ENCODE measurements around the gene NKX6-2. TPM values are rescaled to one million over a fixed set of nuclear protein-coding genes. Genes with fewer than 3 reads are reported as not detected.

The NKX6-2 gene
- total and polyA plus RNA-seq, 4 donors: 0.07 to 7.1 TPM; not detected in 2

DNA sequence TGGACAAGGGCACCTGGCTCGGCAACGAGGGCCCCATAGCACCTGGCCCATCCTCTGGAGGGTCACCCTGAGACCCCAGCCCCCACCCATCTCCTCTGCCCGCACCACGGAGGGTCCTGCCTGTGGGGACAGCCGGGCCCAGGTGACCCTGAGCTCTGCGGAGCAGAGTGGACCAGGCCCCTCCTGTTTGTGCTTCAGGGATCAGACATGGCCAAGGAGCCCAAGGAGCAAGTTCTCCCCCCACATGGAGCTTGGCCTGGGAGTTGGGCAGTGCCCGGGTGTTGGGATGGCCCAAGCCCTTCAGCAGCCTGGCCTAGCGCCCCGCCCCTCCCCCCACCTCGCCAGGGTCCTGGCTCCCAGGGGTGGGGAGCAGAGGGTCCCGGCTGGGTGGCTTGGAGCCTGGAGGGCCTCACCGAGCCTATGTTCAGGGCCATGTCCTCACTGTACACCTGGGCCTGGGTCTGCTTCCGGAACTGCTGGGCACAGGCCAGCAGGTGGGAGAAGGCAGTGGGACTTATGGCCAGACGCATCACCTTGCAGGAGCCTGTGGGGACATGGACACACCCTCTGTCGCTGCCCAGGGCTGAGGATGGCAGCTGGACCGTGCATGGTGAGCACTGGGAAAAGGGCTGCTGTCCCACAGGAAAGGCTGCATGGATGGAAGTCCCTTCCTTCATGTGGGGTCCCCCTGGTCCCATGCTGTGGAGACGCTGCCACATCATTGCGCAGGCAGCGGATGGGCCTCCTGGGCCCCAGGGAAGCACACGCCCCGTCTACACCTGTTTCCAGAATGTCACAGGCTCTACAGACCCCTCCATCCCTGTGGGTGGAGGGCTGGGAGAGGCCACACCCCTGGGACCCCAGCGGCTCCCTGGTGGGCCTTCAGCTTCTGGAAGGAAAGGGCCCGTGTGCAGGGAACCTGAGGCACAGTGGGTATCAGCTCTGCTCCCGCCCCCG is 49.2 kb upstream of the NKX6-2 start:
- peak; percentile 28 for DNase-seq (ENCODE audit: low spot score)
- no peak overlapping the region for H3K27ac ChIP-seq (ENCODE audit: low read depth in 1 of 2, low read length in 2 of 2)
- peaks cover 0 to 4% (median 2%) of the 10 kb centered on the region in 4 donors for H3K4me1 ChIP-seq (ENCODE audit: control insufficient read depth in 4 of 4, insufficient read depth in 4 of 4, low read length in 3 of 4)
- H3K9ac ChIP-seq (ENCODE audit: low read depth in 1 of 2, low read length in 2 of 2): no peak overlapping the region
- no peak overlapping the region for H3K4me3 ChIP-seq (ENCODE audit: low read depth in 1 of 3, low read length in 3 of 3)
- WGBS: 83% methylated on average over 25 of the region's 25 CpGs
- H3K36me3 ChIP-seq (ENCODE audit: control insufficient read depth in 4 of 4, insufficient read depth in 3 of 4, low read depth in 1 of 4, low read length in 3 of 4): no peaks in the 10 kb centered on the region
- TF ChIP-seq, protein P1, sequence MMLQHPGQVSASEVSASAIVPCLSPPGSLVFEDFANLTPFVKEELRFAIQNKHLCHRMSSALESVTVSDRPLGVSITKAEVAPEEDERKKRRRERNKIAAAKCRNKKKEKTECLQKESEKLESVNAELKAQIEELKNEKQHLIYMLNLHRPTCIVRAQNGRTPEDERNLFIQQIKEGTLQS (IDR thresholded peaks at IDR 0.05): no peak
- TF ChIP-seq, protein P2, sequence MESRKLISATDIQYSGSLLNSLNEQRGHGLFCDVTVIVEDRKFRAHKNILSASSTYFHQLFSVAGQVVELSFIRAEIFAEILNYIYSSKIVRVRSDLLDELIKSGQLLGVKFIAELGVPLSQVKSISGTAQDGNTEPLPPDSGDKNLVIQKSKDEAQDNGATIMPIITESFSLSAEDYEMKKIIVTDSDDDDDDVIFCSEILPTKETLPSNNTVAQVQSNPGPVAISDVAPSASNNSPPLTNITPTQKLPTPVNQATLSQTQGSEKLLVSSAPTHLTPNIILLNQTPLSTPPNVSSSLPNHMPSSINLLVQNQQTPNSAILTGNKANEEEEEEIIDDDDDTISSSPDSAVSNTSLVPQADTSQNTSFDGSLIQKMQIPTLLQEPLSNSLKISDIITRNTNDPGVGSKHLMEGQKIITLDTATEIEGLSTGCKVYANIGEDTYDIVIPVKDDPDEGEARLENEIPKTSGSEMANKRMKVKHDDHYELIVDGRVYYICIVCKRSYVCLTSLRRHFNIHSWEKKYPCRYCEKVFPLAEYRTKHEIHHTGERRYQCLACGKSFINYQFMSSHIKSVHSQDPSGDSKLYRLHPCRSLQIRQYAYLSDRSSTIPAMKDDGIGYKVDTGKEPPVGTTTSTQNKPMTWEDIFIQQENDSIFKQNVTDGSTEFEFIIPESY (IDR thresholded peaks at IDR 0.05): no peak
- no peak for TF ChIP-seq HNF4G (IDR thresholded peaks at IDR 0.05)
- no peak for TF ChIP-seq HNF4A (conservative IDR thresholded peaks at IDR 0.05)
- TF ChIP-seq YY1 (IDR thresholded peaks at IDR 0.05): no peak
- no peak for TF ChIP-seq EGR1 (IDR thresholded peaks at IDR 0.05; ENCODE audit: low read depth in 2 of 2)
- TF ChIP-seq, protein P3, sequence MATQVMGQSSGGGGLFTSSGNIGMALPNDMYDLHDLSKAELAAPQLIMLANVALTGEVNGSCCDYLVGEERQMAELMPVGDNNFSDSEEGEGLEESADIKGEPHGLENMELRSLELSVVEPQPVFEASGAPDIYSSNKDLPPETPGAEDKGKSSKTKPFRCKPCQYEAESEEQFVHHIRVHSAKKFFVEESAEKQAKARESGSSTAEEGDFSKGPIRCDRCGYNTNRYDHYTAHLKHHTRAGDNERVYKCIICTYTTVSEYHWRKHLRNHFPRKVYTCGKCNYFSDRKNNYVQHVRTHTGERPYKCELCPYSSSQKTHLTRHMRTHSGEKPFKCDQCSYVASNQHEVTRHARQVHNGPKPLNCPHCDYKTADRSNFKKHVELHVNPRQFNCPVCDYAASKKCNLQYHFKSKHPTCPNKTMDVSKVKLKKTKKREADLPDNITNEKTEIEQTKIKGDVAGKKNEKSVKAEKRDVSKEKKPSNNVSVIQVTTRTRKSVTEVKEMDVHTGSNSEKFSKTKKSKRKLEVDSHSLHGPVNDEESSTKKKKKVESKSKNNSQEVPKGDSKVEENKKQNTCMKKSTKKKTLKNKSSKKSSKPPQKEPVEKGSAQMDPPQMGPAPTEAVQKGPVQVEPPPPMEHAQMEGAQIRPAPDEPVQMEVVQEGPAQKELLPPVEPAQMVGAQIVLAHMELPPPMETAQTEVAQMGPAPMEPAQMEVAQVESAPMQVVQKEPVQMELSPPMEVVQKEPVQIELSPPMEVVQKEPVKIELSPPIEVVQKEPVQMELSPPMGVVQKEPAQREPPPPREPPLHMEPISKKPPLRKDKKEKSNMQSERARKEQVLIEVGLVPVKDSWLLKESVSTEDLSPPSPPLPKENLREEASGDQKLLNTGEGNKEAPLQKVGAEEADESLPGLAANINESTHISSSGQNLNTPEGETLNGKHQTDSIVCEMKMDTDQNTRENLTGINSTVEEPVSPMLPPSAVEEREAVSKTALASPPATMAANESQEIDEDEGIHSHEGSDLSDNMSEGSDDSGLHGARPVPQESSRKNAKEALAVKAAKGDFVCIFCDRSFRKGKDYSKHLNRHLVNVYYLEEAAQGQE (IDR thresholded peaks at IDR 0.05): no peak
- TF ChIP-seq NR2F2 (IDR thresholded peaks at IDR 0.05): no peak
- TF ChIP-seq GABPA (IDR thresholded peaks at IDR 0.05 in 1 of 2, conservative IDR thresholded peaks at IDR 0.05 in 1 of 2): no peak
- TF ChIP-seq FOXA2 (IDR thresholded peaks at IDR 0.05): no peak
- TF ChIP-seq, protein P4, sequence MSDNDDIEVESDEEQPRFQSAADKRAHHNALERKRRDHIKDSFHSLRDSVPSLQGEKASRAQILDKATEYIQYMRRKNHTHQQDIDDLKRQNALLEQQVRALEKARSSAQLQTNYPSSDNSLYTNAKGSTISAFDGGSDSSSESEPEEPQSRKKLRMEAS (IDR thresholded peaks at IDR 0.05): no peak
- no peak for TF ChIP-seq TAF1 (conservative IDR thresholded peaks at IDR 0.05)
- TF ChIP-seq, protein P5, sequence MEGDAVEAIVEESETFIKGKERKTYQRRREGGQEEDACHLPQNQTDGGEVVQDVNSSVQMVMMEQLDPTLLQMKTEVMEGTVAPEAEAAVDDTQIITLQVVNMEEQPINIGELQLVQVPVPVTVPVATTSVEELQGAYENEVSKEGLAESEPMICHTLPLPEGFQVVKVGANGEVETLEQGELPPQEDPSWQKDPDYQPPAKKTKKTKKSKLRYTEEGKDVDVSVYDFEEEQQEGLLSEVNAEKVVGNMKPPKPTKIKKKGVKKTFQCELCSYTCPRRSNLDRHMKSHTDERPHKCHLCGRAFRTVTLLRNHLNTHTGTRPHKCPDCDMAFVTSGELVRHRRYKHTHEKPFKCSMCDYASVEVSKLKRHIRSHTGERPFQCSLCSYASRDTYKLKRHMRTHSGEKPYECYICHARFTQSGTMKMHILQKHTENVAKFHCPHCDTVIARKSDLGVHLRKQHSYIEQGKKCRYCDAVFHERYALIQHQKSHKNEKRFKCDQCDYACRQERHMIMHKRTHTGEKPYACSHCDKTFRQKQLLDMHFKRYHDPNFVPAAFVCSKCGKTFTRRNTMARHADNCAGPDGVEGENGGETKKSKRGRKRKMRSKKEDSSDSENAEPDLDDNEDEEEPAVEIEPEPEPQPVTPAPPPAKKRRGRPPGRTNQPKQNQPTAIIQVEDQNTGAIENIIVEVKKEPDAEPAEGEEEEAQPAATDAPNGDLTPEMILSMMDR (IDR thresholded peaks at IDR 0.05; ENCODE audit: low read depth, low read length, missing input control): no peak
- no peaks in the 10 kb centered on the region for H3K9me3 ChIP-seq (ENCODE audit: control insufficient read depth in 4 of 4, low read length in 3 of 4)
- peaks cover 0 to 3% (median under 1%) of the 10 kb centered on the region in 4 donors for H3K27me3 ChIP-seq (ENCODE audit: control insufficient read depth in 4 of 4, insufficient read depth in 4 of 4, low read length in 3 of 4)
